Gastrocnemius medialis (tissue), 4 donors: Measurements from ENCODE around the gene TACC3. TPM values are rescaled to one million over a fixed set of nuclear protein-coding genes. Genes with fewer than 3 reads are reported as not detected.

Experiments used
- ATAC-seq, 2 donors: fragments of 150-250 bp; one replicate each; pipeline ENCODE4 v1.9.1; 2016
- DNase-seq, 2 donors: peaks; one replicate each; pipeline ENCODE4 v3.0.0-alpha.2; 2019
- H3K27ac ChIP-seq, 4 donors: fragments of 200-600 bp; sonication (generic); 1 replicate in 1 of 4; 2 replicates in 3 of 4; pipeline ENCODE4 v1.5.1; 2016 to 2018; ENCODE audit warnings: mild to moderate bottlenecking in 2 of 4, moderate library complexity in 1 of 4
- H3K27me3 ChIP-seq, 3 donors: fragments of 200-600 bp; sonication (generic) in 2 of 3; 1 replicate in 1 of 3; 2 replicates in 2 of 3; pipeline versions ENCODE4 v1.5.1 to v1.6.0; 2016 to 2019; ENCODE audit warnings: mild to moderate bottlenecking in 1 of 3, moderate library complexity in 1 of 3
- H3K36me3 ChIP-seq, 2 donors: fragments of 200-600 bp; sonication (generic) in 1 of 2; one replicate each; pipeline ENCODE4 v1.5.1; 2017 to 2018
- H3K4me1 ChIP-seq, 2 donors: fragments of 200-600 bp; sonication (generic) in 1 of 2; one replicate each; pipeline ENCODE4 v1.5.1; 2016 to 2017; ENCODE audit warnings: mild to moderate bottlenecking in 2 of 2
- H3K4me3 ChIP-seq, 4 donors: fragments of 200-600 bp; sonication (generic) in 3 of 4; 1 replicate in 1 of 4; 2 replicates in 3 of 4; pipeline ENCODE4 v1.5.1; 2016 to 2019; ENCODE audit warnings: mild to moderate bottlenecking in 2 of 4
- H3K9me3 ChIP-seq, 3 donors: fragments of 200-600 bp; sonication (generic) in 2 of 3; 1 replicate in 1 of 3; 2 replicates in 2 of 3; pipeline ENCODE4 v1.5.1; 2016 to 2019
- CTCF ChIP-seq, 5 experiments: fragments of 450-650 bp in 3 of 5; fragments of 200-600 bp in 2 of 5; sonication (generic) in 2 of 5; IDR thresholded peaks in 4 of 5; conservative IDR thresholded peaks in 1 of 5; 1 replicate in 4 of 5; 2 replicates in 1 of 5; pipeline ENCODE4 v1.5.1; 2016 to 2019; ENCODE audit warnings: antibody characterized with exemption in 5 of 5, mild to moderate bottlenecking in 3 of 5, moderate library complexity in 3 of 5
- POLR2A ChIP-seq, 2 donors: fragments of 450-650 bp; IDR thresholded peaks; one replicate each; pipeline ENCODE4 v1.6.1; 2017; ENCODE audit warnings: antibody characterized with exemption in 2 of 2, mild to moderate bottlenecking in 2 of 2, moderate library complexity in 2 of 2
- in situ Hi-C, 4 donors: fragments of 200-750 bp; cut with MboI; loops; one replicate each; pipeline versions ENCODE4 v1.15.0 to v1.8.0; 2017; ENCODE audit warnings: low sequenced_read_pairs in 4 of 4
- intact Hi-C: fragments of 100-400 bp; cut with DNase I; formaldehyde crosslinking; loops from one replicate; pipeline ENCODE4 v1.15.1; 2023; ENCODE audit warnings: low total_unique reads
- total RNA-seq, 4 donors: library from RNA; depleted of rRNA; stranded (reverse); fragments of >200 nt; gene quantifications; one replicate each; pipeline versions ENCODE4 v1.1.0 to v1.2.3, GENCODE V29; 2016

The TACC3 gene
- total RNA-seq, 4 donors from 2014 or later, result 1.5 to 3.2 (median 1.9) TPM

GRCh38 chr4:1776521-1777161 lies 55.3 kb downstream of the TACC3 start:
- H3K4me1 ChIP-seq, result no peaks in the 10 kb centered on the region
- TF ChIP-seq CTCF (IDR thresholded peaks at IDR 0.05 in 4 of 5, conservative IDR thresholded peaks at IDR 0.05 in 1 of 5) (no peak), POLR2A (IDR thresholded peaks at IDR 0.05) (no peak)
- intact Hi-C loops (no loop called here), in situ Hi-C loops (no loop called here)
- no peak overlapping the region for H3K27ac ChIP-seq
- no peaks in the 10 kb centered on the region for H3K9me3 ChIP-seq
- DNase-seq, result no peak
- no peaks in the 10 kb centered on the region for H3K36me3 ChIP-seq
- H3K27me3 ChIP-seq, result no peaks in the 10 kb centered on the region
- H3K4me3 ChIP-seq, result no peak overlapping the region
- no peak for ATAC-seq

- in situ Hi-C loops, result no loop called here
- no peak for ATAC-seq
- Histone ChIP-seq H3K9me3 (no peaks in the 10 kb centered on the region), H3K27me3 (no peaks in the 10 kb centered on the region), H3K4me3 (no peak overlapping the region), H3K4me1 (no peaks in the 10 kb centered on the region), H3K36me3 (no peaks in the 10 kb centered on the region), H3K27ac (no peak overlapping the region)
- DNase-seq, result no peak
- TF ChIP-seq CTCF (IDR thresholded peaks at IDR 0.05 in 4 of 5, conservative IDR thresholded peaks at IDR 0.05 in 1 of 5), result no peak
- no peak for TF ChIP-seq POLR2A (IDR thresholded peaks at IDR 0.05)
- intact Hi-C loops, result no loop called here
Observed at GRCh38 chr4:1777822-1778641, 56.7 kb downstream of the TACC3 start.

- DNase-seq (no peak), ATAC-seq (no peak)
- no peaks in the 10 kb centered on the region for H3K27me3 ChIP-seq
- no peaks in the 10 kb centered on the region for H3K36me3 ChIP-seq
- H3K27ac ChIP-seq, result no peak overlapping the region
- TF ChIP-seq CTCF (IDR thresholded peaks at IDR 0.05 in 4 of 5, conservative IDR thresholded peaks at IDR 0.05 in 1 of 5), result no peak
- no peak for TF ChIP-seq POLR2A (IDR thresholded peaks at IDR 0.05)
- H3K9me3 ChIP-seq, result no peaks in the 10 kb centered on the region
- H3K4me3 ChIP-seq, result no peak overlapping the region
- in situ Hi-C loops (no loop called here), intact Hi-C loops (no loop called here)
- H3K4me1 ChIP-seq, result no peaks in the 10 kb centered on the region
Observed at GRCh38 chr4:1778642-1779392, 57.5 kb downstream of the TACC3 start.

- intact Hi-C loops (no loop called here), in situ Hi-C loops (no loop called here)
- H3K27ac ChIP-seq, result no peak overlapping the region
- TF ChIP-seq CTCF (IDR thresholded peaks at IDR 0.05 in 4 of 5, conservative IDR thresholded peaks at IDR 0.05 in 1 of 5) (no peak), POLR2A (IDR thresholded peaks at IDR 0.05) (no peak)
- H3K9me3 ChIP-seq, result no peaks in the 10 kb centered on the region
- H3K4me1 ChIP-seq, result peaks cover 2 to 4% of the 10 kb centered on the region in 2 donors
- H3K4me3 ChIP-seq, result no peak overlapping the region
- no peaks in the 10 kb centered on the region for H3K27me3 ChIP-seq
- DNase-seq (no peak), ATAC-seq (no peak)
- H3K36me3 ChIP-seq, result no peaks in the 10 kb centered on the region
Observed at GRCh38 chr4:1779588-1780382, 58.5 kb downstream of the TACC3 start.
